GM12801 (cell line): ENCODE data around the gene PNRC2.

ENCODE experiments used
- CTCF ChIP-seq: IDR thresholded peaks from one replicate; pipeline ENCODE4 v1.5.1; 2011; ENCODE audit warnings: control low read depth; ENCODE audit not compliant: insufficient read length; ENCODE audit errors: extremely low read depth

The PNRC2 gene

GRCh38 chr1:23977187-23977853 is 17.7 kb downstream of the PNRC2 start:
- no peak for TF ChIP-seq CTCF

GRCh38 chr1:23977854-23978191 is 18.2 kb downstream of the PNRC2 start:
- TF ChIP-seq CTCF: no peak

GRCh38 chr1:23978805-23979204 is 19.2 kb downstream of the PNRC2 start:
- no peak for TF ChIP-seq CTCF

- no peak for TF ChIP-seq CTCF
These were observed 19.8 kb downstream of the PNRC2 start for GRCh38 chr1:23979387-23979880.

- TF ChIP-seq CTCF: no peak
These were observed 20.5 kb downstream of the PNRC2 start, which contains the start of gene SRSF10 for GRCh38 chr1:23979881-23980727. Gene SRSF10, minus strand, starts transcription at chr1:23980327. Its CDS starts 72 bp downstream, at chr1:23980255.

- no peak for TF ChIP-seq CTCF
These were observed 21.1 kb downstream of the PNRC2 start for GRCh38 chr1:23980728-23981070.

- no peak for TF ChIP-seq CTCF
These were observed 25.0 kb downstream of the PNRC2 start for GRCh38 chr1:23984417-23985186.
